Tibial nerve (tissue), 4 donors: ENCODE results near the gene ZNF512. TPM values are rescaled to one million over a fixed set of nuclear protein-coding genes. Genes with fewer than 3 reads are reported as not detected.

ENCODE experiments used
- DNase-seq, 2 donors: peaks; one replicate each; pipeline ENCODE4 v3.0.0-alpha.2; 2019; ENCODE audit warnings: low spot score in 2 of 2
- H3K27ac ChIP-seq, 4 donors: fragments of 200-600 bp; sonication (generic) in 3 of 4; one replicate each; pipeline ENCODE4 v1.5.1; 2017 to 2019; ENCODE audit warnings: mild to moderate bottlenecking in 1 of 4
- H3K27me3 ChIP-seq, 2 donors: fragments of 200-600 bp; sonication (generic) in 1 of 2; one replicate each; pipeline versions ENCODE4 v1.5.1 to v1.6.0; 2017 to 2019
- H3K36me3 ChIP-seq, 3 donors: fragments of 200-600 bp; sonication (generic); one replicate each; pipeline ENCODE4 v1.5.1; 2018 to 2019
- H3K4me1 ChIP-seq, 4 donors: fragments of 200-600 bp; sonication (generic) in 3 of 4; one replicate each; pipeline ENCODE4 v1.5.1; 2017 to 2019
- H3K4me3 ChIP-seq, 4 donors: fragments of 200-600 bp; sonication (generic) in 3 of 4; one replicate each; pipeline ENCODE4 v1.5.1; 2017 to 2019; ENCODE audit warnings: mild to moderate bottlenecking in 1 of 4, moderate library complexity in 1 of 4
- H3K9me3 ChIP-seq, 4 donors: fragments of 200-600 bp; sonication (generic) in 3 of 4; one replicate each; pipeline ENCODE4 v1.5.1; 2017 to 2019
- EP300 ChIP-seq, 2 donors: sonication (generic); formaldehyde crosslinking; IDR thresholded peaks; one replicate each; pipeline ENCODE4 v1.6.1; 2017; ENCODE audit warnings: antibody characterized with exemption in 2 of 2, mild to moderate bottlenecking in 1 of 2
- POLR2A ChIP-seq, 2 donors: fragments of 450-650 bp; IDR thresholded peaks; one replicate each; pipeline ENCODE4 v1.6.1; 2017; ENCODE audit warnings: antibody characterized with exemption in 2 of 2, mild to moderate bottlenecking in 2 of 2, moderate library complexity in 2 of 2
- WGBS, 2 donors: methylation state at CpG; one replicate each; pipeline ENCODE4 v1.1.5; 2018; 5-methylcytosine and 5-hydroxymethylcytosine counted together
- total RNA-seq, 4 donors: library from RNA; depleted of rRNA; stranded (reverse); fragments of >200 nt; gene quantifications; one replicate each; pipeline ENCODE4 v1.1.0, GENCODE V29; 2016
- TF ChIP-seq, protein P1 (sequence below), 5 experiments: fragments of 200-600 bp in 3 of 5; fragments of 450-650 bp in 2 of 5; sonication (generic) in 3 of 5; IDR thresholded peaks; one replicate each; pipeline ENCODE4 v1.5.1; 2016 to 2019; ENCODE audit warnings: antibody characterized with exemption in 5 of 5, mild to moderate bottlenecking in 3 of 5, moderate library complexity in 2 of 5

The ZNF512 gene
- total RNA-seq, 4 donors from 2014 or later: 29.9 to 52.0 (median 42.4) TPM

DNA sequence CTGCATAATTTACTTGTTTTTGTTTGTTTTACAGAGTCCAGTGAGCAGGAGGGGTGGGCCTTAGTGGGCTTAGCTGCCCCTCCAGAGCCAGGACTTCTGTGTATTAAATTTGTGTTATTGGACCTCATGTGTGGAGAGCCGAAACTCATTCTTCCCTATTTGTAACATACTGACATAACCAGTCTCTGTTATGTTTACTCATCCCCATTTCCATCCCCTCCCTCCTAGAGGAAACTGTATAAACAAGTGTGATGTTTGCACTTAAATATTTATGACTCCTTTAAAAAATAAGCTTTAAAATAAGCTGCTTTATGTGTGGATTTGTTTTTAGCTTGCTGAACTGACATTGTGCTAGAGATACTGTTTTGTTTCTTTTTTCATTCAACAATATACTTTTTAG lies 13.8 kb downstream of the ZNF512 start:
- no peak overlapping the region for H3K27ac ChIP-seq
- H3K4me1 ChIP-seq: peaks cover 0 to 8% (median 0%) of the 10 kb centered on the region in 4 donors
- DNase-seq: no peak
- TF ChIP-seq, protein P1, sequence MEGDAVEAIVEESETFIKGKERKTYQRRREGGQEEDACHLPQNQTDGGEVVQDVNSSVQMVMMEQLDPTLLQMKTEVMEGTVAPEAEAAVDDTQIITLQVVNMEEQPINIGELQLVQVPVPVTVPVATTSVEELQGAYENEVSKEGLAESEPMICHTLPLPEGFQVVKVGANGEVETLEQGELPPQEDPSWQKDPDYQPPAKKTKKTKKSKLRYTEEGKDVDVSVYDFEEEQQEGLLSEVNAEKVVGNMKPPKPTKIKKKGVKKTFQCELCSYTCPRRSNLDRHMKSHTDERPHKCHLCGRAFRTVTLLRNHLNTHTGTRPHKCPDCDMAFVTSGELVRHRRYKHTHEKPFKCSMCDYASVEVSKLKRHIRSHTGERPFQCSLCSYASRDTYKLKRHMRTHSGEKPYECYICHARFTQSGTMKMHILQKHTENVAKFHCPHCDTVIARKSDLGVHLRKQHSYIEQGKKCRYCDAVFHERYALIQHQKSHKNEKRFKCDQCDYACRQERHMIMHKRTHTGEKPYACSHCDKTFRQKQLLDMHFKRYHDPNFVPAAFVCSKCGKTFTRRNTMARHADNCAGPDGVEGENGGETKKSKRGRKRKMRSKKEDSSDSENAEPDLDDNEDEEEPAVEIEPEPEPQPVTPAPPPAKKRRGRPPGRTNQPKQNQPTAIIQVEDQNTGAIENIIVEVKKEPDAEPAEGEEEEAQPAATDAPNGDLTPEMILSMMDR (IDR thresholded peaks at IDR 0.05): no peak
- TF ChIP-seq EP300 (IDR thresholded peaks at IDR 0.05) (no peak), POLR2A (IDR thresholded peaks at IDR 0.05) (no peak)
- WGBS, 2 donors: 92 to 97% methylated on average over 1 of the region's 1 CpG
- H3K36me3 ChIP-seq: peaks cover 0 to 64% (median 10%) of the 10 kb centered on the region in 3 donors
- H3K4me3 ChIP-seq: no peak overlapping the region
- H3K9me3 ChIP-seq: peaks cover 0 to 30% (median under 1%) of the 10 kb centered on the region in 4 donors
- no peaks in the 10 kb centered on the region for H3K27me3 ChIP-seq

DNA sequence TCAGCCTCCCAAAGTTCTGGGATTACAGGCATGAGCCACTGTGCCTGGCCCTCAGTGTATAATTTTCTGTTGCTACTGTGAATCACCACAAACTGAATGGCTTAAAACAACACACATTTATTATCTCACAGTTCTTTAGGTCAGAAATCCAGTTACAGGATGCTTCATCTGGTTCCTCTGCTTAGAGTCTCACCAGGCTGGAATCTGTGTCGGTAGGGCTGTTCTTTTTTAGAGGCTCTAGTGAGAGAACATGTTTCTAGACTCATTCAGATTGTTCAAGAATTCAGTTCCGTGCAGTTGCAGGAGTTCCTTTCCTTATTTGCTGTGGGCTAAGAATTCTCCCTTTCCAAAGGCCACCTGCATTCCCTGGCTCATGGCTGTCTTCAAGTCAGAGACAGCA lies 23.8 kb downstream of the ZNF512 start:
- DNase-seq: no peak
- H3K27ac ChIP-seq: no peak overlapping the region
- no peaks in the 10 kb centered on the region for H3K27me3 ChIP-seq
- WGBS, 2 donors: 77 to 90% methylated on average over 2 of the region's 2 CpGs
- peaks cover 0 to 95% (median 20%) of the 10 kb centered on the region in 3 donors for H3K36me3 ChIP-seq
- no peaks in the 10 kb centered on the region for H3K4me1 ChIP-seq
- H3K4me3 ChIP-seq: no peak overlapping the region
- TF ChIP-seq, protein P1 (IDR thresholded peaks at IDR 0.05): no peak
- H3K9me3 ChIP-seq: no peaks in the 10 kb centered on the region

DNA sequence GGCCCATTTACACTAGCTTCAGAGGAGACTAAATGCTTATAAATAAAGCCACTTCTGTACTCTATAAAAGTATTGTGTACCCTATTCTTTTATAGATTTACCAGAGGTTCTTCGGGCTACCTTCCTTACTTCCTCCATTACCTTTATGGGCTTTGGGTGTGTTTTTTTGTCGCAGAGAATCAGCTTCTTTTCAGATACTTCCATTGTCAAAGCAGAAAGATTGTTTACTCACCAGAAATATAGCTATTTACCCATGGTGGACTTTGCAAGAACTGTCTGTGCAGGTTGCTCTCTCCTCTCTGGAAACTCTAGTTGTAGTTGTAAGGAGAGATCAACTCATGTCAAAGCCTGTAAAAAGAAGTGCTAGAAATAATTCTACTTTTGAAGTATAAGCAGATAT lies 31.1 kb downstream of the ZNF512 start:
- Histone ChIP-seq H3K4me3 (no peak overlapping the region), H3K4me1 (no peaks in the 10 kb centered on the region), H3K27me3 (no peaks in the 10 kb centered on the region), H3K36me3 (peaks cover 2 to 87% (median 17%) of the 10 kb centered on the region in 3 donors), H3K9me3 (no peaks in the 10 kb centered on the region), H3K27ac (no peak overlapping the region)
- no peak for DNase-seq
- 92 to 99% methylated on average over 2 of the region's 2 CpGs for WGBS, 2 donors
- TF ChIP-seq, protein P1 (IDR thresholded peaks at IDR 0.05): no peak
- TF ChIP-seq POLR2A (IDR thresholded peaks at IDR 0.05) (no peak), EP300 (IDR thresholded peaks at IDR 0.05) (no peak)

DNA sequence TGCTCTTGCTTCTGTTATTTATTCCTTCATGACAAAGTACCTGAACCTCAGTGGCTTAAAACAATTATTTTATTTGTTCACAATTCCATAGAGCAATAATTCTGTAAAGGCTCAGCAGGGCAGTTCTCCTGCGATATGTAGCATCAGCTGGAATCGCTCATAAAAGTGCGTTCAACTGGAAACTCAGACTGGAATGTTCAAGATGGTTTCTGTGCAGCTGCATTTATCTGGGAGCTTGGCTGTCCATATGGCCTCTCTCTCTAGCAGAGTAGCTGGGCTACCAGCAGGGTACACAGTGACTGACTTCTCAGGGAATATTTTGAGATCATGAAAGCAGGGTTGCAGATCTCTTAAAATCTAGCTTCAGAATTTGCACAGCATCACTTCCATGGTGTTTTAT lies 32.5 kb downstream of the ZNF512 start:
- no peak for DNase-seq
- Histone ChIP-seq H3K27me3 (no peaks in the 10 kb centered on the region), H3K36me3 (peaks cover 2 to 85% (median 17%) of the 10 kb centered on the region in 3 donors), H3K4me1 (no peaks in the 10 kb centered on the region), H3K27ac (no peak overlapping the region), H3K4me3 (no peak overlapping the region), H3K9me3 (no peaks in the 10 kb centered on the region)
- 97 to 100% methylated on average over 3 of the region's 3 CpGs for WGBS, 2 donors
- TF ChIP-seq POLR2A (IDR thresholded peaks at IDR 0.05) (no peak), EP300 (IDR thresholded peaks at IDR 0.05) (no peak)
- TF ChIP-seq, protein P1 (IDR thresholded peaks at IDR 0.05): no peak

DNA sequence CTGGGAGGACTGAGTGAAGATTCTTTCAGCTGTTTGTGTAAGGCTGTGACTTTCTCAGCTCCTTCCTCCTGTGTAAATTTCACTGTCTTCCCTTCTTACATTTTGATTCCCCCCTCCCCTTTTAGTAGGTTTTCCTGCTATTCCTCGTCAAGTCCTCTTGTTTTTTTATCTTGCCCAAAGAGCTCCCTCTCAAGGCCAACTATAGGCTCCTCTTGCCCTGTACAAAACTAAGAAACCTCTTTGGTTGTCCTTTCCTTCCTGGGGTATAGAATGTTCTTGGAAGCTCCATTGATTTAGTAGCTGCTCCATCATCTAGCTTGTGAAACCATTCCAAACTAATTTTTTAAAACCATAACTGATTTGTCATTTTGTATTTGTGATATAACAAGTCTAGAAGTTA lies 38.7 kb downstream of the ZNF512 start:
- Histone ChIP-seq H3K4me1 (peaks cover 0 to 6% (median 0%) of the 10 kb centered on the region in 4 donors), H3K27me3 (no peaks in the 10 kb centered on the region), H3K9me3 (no peaks in the 10 kb centered on the region), H3K4me3 (no peak overlapping the region), H3K27ac (no peak overlapping the region), H3K36me3 (peaks cover 0 to 80% (median 16%) of the 10 kb centered on the region in 3 donors)
- no peak for DNase-seq
- TF ChIP-seq, protein P1 (IDR thresholded peaks at IDR 0.05): no peak
- TF ChIP-seq EP300 (IDR thresholded peaks at IDR 0.05) (no peak), POLR2A (IDR thresholded peaks at IDR 0.05) (no peak)
- 52 to 58% methylated on average over 1 of the region's 1 CpG for WGBS, 2 donors
